Fibroblast of mammary gland (primary cell): Measurements from ENCODE around the gene CASZ1.

ENCODE experiments used
- DNase-seq: peaks from one replicate; pipeline ENCODE4 v3.0.0-alpha.2; 2010; ENCODE audit warnings: low read depth
- H3K4me3 ChIP-seq: 2 replicates; pipeline ENCODE4 v1.5.1; 2011; ENCODE audit warnings: low read depth, mild to moderate bottlenecking, low read length, moderate library complexity; ENCODE audit not compliant: control insufficient read depth
- TF ChIP-seq, protein P1 (sequence below): conservative IDR thresholded peaks from 2 replicates; pipeline ENCODE4 v1.5.1; 2011; ENCODE audit warnings: low read depth, low read length, inconsistent platforms; ENCODE audit not compliant: control insufficient read depth, insufficient read depth

CASZ1 gene

DNA sequence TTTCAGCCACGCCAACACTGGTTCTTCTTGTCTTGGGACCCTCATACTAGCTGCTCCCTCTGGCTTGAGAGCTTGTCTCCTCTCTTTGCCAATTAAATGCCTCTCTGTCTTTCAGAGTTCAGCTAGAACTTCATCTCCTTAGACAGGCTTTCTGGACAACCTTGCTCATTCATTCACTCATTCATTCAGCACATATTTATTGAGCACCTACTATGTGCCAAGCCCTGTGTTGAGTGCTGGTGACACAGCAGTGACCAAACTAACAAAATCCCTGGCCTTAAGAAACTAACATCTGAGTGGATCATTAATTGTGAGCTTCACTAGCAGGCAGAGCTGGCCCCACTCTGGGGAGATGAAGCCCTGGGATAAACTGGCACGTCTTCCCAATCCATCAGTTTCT lies 24.9 kb upstream of the CASZ1 start:
- no peak overlapping the region for H3K4me3 ChIP-seq
- TF ChIP-seq, protein P1, sequence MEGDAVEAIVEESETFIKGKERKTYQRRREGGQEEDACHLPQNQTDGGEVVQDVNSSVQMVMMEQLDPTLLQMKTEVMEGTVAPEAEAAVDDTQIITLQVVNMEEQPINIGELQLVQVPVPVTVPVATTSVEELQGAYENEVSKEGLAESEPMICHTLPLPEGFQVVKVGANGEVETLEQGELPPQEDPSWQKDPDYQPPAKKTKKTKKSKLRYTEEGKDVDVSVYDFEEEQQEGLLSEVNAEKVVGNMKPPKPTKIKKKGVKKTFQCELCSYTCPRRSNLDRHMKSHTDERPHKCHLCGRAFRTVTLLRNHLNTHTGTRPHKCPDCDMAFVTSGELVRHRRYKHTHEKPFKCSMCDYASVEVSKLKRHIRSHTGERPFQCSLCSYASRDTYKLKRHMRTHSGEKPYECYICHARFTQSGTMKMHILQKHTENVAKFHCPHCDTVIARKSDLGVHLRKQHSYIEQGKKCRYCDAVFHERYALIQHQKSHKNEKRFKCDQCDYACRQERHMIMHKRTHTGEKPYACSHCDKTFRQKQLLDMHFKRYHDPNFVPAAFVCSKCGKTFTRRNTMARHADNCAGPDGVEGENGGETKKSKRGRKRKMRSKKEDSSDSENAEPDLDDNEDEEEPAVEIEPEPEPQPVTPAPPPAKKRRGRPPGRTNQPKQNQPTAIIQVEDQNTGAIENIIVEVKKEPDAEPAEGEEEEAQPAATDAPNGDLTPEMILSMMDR = no peak
- no peak for DNase-seq

DNA sequence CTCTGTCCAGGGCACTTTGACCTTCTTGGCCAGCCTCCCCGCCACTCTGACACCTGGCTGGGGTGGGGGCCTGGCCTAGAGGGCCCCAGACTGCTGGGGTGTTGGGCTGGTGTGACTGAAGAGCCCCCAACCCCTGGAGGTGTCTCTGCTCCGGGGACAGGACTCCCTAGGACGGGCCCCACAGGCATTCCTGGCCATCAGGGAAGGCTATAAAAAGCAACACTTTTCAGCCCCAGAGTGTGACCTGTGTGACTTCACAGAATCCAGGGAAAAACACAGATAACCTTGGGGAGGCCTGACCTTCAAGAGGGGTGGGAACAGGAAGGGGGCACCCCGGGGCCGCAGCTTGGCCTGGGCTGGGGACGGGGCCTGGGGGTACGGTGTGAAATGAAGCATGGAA lies 24.0 kb upstream of the CASZ1 start:
- H3K4me3 ChIP-seq = no peak overlapping the region
- no peak for DNase-seq
- TF ChIP-seq, protein P1 = no peak

DNA sequence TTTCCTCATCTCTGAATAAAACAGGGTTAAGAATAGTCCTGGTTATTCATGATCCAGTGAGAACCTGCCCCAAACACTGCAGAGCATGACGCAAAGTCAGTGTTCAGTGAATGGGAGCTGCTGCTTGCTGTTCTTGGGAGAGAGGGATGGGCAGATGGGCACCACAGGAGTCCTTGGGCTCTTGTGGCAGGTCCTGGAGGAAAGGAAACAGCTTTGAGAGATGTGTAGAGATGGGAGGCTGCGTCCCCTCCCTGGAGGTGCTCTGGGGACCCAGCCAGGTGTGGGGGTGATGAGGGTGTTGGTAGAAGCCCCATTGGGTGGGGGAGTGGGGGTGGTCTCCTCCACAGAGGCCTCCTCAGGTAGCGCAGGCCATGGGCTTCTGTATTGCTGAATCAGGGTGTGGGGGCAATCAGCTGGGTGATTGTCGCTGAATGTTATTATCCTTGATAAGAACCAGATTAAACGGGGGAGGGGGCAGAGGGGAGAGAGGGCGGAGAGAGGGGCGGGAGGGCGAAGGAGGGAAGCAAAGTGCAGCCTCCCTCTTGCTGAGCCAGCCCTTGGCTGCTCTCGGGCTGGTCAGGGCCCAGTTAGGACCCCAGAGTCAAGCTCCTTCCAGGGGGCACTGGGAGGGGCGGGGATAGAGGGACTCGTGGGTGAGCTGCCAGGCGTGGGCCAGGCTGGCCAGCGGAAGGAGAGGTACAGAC lies 22.9 kb upstream of the CASZ1 start:
- no peak for DNase-seq
- TF ChIP-seq, protein P1 = no peak
- H3K4me3 ChIP-seq = no peak overlapping the region

DNA sequence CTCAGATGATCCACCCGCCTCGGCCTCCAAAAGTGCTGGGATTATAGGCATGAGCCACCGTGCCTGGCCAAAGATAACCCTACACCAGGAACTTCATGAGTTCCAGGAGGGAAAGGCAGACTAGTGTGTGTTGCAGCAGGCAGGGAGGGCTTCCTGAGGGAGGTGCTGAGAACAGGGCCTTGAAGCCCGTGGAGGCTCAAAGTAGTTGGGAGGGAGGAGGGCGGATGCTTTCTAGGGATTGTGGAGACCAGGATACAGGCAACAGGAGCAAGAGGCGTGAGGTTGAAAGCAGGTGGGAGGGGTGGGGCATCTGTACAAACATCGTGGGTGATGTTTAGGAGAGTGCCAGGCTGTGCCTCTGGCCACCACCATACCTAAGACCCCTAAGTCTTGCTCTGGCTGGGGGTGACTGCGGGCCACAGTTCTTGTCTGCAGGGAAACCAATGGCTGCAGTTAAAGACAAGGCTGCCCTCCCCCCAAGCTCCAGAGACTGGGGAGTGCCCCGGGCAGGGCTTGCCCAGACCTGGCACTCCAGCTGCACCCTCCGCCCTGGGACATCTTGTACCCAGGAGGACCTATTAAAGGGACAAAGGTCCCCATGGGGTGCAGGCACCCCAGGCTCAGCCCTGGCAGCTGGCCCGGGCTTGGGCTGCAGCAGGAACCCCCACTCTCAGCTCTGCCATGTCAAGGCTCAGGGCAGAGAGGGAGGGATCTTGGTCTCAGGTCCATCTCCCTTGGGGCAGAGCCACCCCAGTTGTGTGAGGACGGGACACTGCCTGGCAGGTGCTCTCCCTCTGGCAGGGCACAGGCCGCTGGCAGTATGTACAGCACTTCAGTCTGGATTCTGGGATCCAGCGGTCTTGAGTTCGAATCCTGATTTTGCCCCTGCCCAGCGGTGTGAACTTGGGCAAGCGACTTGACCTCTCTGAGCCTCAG lies 22.1 kb upstream of the CASZ1 start:
- no peak overlapping the region for H3K4me3 ChIP-seq
- TF ChIP-seq, protein P1 = no peak
- no peak for DNase-seq

DNA sequence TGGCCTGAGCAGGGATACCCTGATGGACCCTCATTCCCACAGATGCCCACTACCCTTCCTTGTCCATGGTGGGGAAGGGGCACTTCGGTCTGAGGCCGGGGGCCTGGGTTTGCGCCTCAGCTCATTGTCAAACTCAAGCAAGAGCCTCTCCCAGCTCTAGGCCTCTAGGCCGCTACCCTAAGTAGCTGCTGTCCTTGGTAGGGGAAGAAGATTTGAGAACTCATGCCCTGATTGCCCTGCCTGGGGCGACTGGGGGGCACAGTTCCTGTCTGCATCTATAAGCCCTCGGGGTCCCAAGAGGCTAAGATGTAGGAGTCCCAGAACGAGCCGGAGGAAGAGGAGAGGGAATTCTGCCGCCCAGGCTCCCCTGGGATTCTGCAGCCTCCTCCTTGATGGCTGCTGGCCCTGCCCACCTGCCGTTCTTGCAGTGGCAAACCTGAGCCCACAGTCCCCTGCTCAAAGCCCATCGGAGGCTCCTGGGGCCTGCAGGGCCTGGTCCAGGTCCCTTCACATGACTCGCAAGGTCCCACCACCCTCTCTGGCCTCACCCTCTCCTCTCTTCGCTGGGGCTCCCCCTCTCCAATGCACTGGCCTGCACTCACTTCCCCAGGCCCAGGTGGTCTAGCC lies 20.4 kb upstream of the CASZ1 start:
- DNase-seq = no peak
- H3K4me3 ChIP-seq = no peak overlapping the region
- TF ChIP-seq, protein P1 = no peak

DNA sequence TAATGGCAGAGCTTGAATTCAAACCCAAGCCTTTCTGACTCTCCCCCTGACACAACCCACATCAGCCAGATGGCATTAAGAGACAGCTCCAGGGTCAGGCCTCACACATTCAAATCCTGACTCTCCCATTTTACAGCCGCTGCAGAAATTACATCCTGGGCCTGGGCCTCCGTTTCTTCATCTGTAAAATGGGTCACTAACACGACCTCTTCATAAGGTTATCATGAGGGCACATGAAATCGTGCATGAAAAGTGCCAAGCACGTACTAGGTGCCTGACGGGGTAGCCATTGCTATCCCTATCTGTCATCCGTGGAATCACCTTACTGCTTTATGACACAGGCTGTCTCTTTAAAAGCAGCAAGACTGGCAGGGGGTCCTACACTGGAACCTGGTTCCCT lies 19.8 kb upstream of the CASZ1 start:
- no peak overlapping the region for H3K4me3 ChIP-seq
- no peak for DNase-seq
- TF ChIP-seq, protein P1 = no peak
